ENCODE measurements around the gene LDLRAP1.

GRCh38 chr1:25536124-25536523 is 7.3 kb upstream of the LDLRAP1 start:
- TF ChIP-seq SMC3 (conservative IDR thresholded peaks at IDR 0.05; ENCODE audit: poor library complexity) (no peak), TAF1 (IDR thresholded peaks at IDR 0.05; ENCODE audit: low read depth) (no peak), RAD21 (conservative IDR thresholded peaks at IDR 0.05) (no peak), POLR2AphosphoS5 (IDR thresholded peaks at IDR 0.05) (no peak), EZH2 (IDR thresholded peaks at IDR 0.05; ENCODE audit: borderline replicate concordance, insufficient read depth, low read length, poor library complexity, severe bottlenecking) (no peak), MXI1 (conservative IDR thresholded peaks at IDR 0.05; ENCODE audit: poor library complexity, severe bottlenecking) (no peak), EP300 (conservative IDR thresholded peaks at IDR 0.05; ENCODE audit: poor library complexity, severe bottlenecking) (no peak)
- TF ChIP-seq, protein P1, sequence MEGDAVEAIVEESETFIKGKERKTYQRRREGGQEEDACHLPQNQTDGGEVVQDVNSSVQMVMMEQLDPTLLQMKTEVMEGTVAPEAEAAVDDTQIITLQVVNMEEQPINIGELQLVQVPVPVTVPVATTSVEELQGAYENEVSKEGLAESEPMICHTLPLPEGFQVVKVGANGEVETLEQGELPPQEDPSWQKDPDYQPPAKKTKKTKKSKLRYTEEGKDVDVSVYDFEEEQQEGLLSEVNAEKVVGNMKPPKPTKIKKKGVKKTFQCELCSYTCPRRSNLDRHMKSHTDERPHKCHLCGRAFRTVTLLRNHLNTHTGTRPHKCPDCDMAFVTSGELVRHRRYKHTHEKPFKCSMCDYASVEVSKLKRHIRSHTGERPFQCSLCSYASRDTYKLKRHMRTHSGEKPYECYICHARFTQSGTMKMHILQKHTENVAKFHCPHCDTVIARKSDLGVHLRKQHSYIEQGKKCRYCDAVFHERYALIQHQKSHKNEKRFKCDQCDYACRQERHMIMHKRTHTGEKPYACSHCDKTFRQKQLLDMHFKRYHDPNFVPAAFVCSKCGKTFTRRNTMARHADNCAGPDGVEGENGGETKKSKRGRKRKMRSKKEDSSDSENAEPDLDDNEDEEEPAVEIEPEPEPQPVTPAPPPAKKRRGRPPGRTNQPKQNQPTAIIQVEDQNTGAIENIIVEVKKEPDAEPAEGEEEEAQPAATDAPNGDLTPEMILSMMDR (IDR thresholded peaks at IDR 0.05; ENCODE audit: poor library complexity, severe bottlenecking), result no peak
- TF ChIP-seq, protein P2, sequence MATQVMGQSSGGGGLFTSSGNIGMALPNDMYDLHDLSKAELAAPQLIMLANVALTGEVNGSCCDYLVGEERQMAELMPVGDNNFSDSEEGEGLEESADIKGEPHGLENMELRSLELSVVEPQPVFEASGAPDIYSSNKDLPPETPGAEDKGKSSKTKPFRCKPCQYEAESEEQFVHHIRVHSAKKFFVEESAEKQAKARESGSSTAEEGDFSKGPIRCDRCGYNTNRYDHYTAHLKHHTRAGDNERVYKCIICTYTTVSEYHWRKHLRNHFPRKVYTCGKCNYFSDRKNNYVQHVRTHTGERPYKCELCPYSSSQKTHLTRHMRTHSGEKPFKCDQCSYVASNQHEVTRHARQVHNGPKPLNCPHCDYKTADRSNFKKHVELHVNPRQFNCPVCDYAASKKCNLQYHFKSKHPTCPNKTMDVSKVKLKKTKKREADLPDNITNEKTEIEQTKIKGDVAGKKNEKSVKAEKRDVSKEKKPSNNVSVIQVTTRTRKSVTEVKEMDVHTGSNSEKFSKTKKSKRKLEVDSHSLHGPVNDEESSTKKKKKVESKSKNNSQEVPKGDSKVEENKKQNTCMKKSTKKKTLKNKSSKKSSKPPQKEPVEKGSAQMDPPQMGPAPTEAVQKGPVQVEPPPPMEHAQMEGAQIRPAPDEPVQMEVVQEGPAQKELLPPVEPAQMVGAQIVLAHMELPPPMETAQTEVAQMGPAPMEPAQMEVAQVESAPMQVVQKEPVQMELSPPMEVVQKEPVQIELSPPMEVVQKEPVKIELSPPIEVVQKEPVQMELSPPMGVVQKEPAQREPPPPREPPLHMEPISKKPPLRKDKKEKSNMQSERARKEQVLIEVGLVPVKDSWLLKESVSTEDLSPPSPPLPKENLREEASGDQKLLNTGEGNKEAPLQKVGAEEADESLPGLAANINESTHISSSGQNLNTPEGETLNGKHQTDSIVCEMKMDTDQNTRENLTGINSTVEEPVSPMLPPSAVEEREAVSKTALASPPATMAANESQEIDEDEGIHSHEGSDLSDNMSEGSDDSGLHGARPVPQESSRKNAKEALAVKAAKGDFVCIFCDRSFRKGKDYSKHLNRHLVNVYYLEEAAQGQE (IDR thresholded peaks at IDR 0.05; ENCODE audit: borderline replicate concordance), result no peak
